ENCODE results near the gene SLCO2A1.

- no peak for TF ChIP-seq POLR2A (IDR thresholded peaks at IDR 0.05)
- no peak for TF ChIP-seq CTCF (IDR thresholded peaks at IDR 0.05)
- no peak for TF ChIP-seq EP300 (IDR thresholded peaks at IDR 0.05)
- no peak for TF ChIP-seq POLR2AphosphoS5 (IDR thresholded peaks at IDR 0.05)
These were observed 130.4 kb downstream of the SLCO2A1 start for GRCh38 chr3:133899311-133899710.
